HG03039 (cell line): ENCODE results near the gene CEP126.

Experiments used
- ATAC-seq: cut with Tn5 transposase; IDR thresholded peaks from one replicate; pipeline ENCODE4 v1.9.1; 2021; ENCODE audit warnings: mild to moderate bottlenecking, moderate library complexity; ENCODE audit not compliant: unreplicated experiment

CEP126 gene, protein sequence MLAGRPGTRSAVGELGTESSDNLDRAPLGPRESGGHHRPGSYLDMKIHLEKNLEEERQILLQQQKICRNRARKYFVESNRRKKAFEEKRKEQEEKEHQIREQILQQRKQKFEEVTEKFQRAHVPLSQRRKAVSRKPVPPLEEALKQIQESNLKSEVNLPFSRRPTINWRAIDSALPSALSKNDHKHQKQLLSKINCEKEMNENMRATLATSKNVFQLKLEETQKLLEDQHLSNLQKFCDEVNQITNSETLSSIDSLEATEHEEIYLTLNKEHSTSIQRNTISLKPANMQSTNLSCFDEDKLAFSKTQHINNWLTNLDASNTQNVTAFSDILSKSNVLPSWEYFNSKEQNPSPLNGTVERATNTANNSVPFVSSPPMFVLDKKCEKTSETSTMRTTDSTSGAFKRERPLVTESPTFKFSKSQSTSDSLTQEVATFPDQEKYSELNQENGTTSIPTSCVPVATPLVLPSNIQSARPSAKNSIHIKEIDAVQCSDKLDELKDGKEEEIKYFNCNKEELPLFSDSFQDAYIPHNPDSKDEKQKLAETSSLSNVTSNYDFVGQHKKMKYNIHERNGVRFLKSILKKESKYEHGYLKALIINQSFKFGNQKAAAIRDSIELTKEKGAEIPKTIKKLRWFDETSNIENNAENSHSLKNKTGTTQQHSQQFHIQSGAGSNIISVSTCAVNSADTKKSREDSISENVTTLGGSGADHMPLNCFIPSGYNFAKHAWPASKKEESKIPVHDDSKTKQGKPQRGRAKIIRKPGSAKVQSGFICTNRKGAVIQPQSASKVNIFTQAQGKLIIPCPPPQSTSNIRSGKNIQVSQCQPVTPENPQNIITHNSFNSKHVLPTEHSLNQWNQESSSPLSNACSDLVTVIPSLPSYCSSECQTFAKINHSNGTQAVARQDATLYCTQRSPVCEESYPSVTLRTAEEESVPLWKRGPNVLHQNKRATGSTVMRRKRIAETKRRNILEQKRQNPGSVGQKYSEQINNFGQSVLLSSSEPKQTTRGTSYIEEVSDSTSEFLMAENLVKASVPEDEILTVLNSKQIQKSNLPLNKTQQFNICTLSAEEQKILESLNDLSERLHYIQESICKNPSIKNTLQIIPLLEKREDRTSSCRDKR

DNA sequence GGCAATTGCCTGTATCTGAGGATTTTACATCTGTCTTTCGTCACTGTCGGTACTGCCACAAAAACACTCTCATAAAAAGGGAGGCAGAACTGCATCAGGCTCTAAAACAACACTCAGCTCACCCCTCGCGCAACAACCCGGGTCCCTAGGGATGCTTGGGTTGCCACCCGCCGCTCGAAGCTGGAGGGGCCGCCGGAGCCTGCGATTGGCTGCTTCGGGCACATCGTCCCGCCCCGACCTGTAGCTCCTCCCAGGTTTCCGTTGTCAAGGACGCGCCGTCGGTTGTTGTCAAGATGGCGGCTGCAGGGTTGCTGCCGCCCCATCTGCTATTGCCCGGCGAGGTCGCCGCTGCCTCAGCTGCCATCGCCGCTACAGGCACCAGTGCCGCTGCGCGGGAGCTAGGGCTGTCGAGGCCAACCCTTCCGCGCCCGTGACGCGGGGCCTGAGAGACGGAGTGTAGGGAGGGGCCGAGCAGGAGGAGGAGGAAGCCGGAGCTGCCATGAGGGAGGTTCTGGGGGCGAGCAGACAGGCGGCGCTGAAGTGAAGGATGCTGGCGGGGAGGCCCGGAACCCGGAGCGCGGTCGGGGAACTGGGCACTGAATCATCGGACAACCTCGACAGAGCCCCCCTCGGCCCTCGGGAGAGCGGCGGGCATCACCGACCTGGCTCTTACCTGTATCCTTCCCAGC lies at the start of gene CEP126:
Gene CEP126, plus strand, starts transcription at position 273 of the 689 bp plus-strand sequence. Its CDS starts 275 bp downstream, at position 548.
- ATAC-seq = peak; percentile 100

DNA sequence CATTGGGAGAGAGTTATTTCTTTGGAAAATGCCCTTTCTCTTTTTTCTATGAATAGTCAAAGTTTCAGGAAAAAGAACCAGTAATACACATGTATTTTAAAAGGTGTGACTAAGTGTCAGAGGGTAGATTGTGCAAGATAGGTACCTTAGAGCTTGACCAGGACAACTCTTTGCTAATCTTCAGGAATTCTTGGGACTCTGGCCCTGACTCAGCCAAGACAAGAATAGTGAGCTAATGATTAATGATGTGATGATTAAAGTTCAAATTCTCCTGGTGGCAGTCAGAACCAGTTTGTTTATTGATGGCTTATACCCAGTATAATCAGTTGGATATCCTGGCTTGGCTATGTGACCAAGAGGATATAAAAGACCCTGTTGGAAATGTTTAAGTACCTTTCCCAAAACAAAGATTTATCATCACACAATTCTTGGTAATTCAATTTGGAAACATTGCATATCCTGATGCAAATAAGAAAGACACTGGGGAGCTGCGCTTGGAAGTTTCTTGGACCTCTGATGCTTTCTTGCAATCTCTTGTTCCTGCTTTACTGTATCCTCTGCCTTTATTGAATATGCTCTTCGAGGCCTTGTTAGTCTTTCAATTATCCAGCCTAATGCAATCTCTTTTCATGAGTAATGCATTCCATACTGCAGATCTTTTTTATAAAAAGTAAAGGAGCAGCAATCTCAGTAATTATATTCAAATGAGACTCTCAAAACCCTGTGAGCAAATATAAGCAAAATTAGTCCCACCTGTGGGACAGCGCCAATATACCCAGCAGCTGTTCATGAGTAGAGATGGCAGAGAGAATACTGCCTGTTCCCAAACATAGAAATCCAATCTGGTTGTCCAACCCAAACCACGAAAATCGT lies 48.0 kb upstream of the CEP126 start:
- ATAC-seq = no peak

DNA sequence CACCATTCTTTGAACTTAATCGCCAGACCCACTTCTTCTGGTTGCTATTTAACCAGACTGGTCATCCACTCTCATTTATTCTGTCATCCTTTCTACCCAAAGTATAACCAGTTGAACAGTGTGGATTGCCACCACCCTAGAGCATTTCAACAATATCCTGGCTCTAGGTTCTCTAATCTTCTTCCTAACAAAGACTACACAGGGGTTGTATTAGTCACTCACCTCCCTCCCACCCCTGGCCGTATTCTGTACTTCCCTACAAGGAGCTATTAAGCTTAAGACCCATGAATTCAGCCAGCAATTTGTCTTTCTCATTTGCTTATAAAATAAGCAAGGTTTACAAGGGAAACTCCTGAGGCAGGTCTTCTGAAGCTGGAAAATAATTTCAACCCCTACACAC lies 46.9 kb upstream of the CEP126 start:
- ATAC-seq = no peak

DNA sequence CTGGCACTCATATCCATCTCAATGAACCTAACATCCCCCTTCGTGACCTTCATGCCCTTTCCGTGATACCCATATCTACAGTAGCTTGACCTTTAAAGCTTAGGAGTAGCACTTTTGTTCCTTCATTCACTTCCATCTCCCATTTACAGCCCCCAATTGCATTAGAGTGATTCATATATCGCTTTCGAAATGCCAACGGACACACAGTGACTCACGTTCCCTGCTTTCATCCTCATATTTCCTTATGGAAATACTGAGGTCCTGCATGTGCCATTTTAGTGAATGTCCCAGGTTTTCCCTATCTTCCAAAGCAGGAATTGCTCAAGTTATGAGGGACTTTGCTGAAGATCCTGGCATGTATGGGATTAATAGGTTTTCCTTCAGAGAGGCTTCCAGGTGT lies 44.3 kb upstream of the CEP126 start:
- no peak for ATAC-seq

DNA sequence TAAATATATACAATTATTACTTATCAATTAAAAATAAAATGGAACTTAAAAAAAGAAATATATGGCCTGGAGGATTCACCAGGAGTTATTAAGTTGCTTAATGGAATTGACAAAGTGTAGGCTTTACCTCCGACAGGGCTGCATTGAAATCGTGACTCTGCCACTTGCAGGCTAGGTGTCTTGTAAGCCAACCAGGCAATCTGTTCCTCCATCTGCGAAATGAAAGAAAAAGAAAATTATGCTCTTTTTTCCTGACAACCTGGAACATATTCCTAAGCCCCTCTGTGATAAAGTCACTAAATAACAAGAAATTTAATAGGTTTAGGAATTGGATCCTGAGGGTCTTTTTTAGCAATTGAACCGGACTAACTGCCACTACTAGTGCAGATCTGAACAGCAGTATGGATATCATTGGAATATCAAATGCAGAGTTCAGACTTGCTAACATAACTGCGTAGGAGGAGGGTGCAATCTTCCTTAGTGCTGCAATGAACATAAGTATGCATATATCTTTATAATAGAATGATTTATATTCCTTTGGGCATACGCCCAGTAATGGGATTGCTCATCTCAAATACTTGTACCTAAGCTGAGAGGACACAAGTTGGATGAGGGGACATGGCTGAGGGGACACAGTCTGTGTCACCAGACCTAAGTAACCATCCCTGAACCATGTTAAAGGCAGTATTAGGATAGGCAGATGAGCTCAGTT lies 42.5 kb upstream of the CEP126 start:
- ATAC-seq = no peak

DNA sequence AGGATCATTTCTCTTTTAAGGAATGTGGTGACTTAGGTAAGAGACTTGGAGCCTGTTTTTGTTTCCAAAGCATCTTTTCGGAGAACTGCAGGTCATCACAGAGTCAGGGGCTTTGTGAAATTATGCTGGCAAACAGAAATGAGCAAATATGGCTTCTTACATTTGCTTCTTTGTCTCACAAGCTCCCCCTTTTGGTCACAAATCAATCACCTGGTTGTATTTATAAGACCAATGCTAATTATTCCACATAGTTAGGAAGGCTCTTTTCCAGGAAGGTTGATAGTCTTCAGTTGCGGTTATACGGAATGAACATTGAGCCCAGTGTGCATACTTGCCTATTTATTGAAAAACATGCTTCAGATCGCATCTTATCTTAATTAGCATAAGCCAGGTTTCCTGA lies 34.6 kb upstream of the CEP126 start:
- no peak for ATAC-seq

DNA sequence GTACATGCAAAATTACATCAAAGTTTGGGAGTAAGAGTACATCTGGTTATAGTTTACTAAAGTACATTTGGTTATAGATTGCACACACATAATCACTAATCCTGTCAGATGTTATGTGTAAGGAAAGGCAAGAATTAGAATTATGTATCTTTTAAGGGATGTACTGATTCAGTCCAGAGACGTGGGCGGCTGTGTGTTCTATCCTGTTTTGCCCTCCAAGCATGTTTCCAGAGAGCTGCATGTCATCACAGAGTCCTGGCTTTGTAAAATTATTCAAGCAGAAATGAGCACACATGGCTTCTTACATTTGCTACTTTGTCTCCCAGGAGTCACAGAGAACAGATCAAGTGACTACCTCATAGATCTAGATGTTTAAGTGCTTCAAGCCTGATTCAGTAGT lies 33.2 kb upstream of the CEP126 start:
- ATAC-seq = no peak

DNA sequence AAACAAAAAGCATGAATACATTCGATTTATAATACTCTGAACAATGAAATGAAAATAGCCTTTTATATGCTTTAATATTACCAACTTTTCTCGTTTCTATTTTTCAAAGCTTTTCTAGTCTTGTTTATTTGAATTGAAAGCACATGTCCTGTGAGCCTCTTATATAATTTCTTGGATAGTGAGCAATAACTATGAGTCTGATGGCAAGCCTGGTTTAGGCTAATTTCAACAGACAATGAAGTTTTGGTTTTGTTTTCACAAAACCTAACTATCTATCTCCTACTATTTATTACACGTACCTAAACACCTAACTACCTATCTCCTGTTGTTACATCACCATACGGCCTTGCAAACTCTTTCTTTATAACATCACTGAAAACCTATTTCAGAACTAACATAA lies 29.2 kb upstream of the CEP126 start:
- ATAC-seq = no peak

DNA sequence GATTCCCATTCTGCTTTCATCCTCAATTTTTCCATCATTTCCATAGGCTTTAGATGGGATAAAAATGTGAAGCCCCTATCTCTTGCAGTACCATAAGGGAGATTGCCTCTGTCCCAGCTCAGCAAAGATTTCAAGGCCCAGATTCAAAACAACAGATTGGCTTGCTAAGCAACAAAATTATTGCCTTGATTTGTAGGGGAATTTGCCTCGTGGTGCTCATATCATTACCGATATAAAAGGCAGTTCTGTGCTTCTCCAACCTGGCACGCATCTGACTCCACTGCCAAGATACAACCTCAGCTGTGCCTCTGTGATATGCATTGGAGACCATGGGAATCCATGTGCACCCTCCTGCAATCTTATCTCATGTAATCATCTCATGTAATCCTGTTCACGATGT lies 25.0 kb upstream of the CEP126 start:
- ATAC-seq = no peak

DNA sequence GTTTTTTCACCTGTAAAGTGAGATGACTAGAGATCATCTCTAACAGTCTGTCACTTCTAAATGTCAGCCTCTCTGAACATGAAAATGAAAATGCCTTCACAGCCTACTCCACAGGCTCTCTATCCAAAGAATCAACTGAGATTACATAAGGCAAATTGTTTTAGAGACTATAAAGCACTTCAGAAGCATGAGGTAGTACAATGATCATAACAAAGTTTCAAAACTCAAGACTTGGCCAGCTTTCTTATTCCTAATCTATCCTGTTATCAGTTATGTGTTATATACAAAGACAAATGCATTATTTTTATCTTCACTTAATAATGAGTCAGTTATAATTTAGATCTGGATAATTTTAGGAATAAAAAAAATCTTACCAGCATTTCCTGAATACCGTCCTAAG lies 20.3 kb upstream of the CEP126 start:
- no peak for ATAC-seq

DNA sequence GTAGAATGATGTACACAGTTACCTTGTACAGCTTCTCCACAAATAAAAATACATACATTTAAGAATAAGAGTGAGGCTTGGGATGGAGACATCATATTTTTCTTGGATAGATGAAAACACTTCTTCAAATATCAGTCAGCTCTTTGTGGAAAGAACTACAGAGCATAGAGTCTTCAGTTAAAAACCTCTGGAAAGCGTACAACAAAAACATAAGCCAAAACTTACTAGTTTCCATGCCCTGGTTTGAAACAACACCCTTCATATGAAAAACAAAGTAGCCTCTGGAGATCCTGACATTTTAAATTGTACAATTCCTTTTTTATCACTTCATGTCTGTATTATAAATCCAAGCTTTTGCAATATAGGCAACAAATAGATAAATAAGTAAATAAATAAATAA lies 7.0 kb upstream of the CEP126 start:
- no peak for ATAC-seq

DNA sequence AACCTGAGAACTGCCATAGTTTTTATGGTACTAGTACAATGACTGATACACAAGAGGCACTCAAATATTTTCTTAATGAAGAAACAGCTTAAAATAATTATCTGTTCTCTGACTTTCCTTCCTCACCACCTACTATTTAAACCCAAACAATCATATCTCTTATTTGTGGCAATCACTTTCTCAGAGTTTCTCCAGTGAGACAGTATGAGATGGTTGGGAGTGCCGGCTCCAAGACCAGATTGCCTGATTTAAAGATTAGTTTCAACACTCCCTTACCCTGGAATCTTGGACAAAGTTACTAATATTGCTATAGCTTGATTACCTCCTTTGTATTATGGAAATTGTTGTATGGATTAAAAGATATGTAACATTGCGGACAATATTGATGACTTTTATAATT lies 5.7 kb upstream of the CEP126 start:
- no peak for ATAC-seq

DNA sequence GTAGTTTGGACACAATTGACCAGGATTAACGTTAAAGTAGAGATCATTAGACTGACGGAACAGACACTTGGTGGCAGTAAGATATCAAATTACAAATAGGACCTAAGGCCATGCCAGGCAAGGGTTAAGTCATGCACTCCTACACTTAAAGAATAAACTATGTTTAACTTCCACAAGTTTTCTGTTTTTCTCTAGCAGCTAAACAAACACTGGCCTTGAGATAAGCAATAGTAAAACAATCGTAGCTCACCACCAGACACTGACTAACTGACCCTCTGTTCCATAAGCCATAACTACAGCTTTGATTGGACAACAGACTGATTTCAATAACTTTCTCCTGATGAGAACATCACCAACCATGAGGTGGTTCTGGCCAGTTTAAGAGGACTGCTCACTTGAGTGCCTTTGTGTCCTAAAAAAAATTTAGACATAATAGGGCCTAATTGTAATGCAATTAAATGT lies 2.0 kb upstream of the CEP126 start:
- ATAC-seq = no peak

DNA sequence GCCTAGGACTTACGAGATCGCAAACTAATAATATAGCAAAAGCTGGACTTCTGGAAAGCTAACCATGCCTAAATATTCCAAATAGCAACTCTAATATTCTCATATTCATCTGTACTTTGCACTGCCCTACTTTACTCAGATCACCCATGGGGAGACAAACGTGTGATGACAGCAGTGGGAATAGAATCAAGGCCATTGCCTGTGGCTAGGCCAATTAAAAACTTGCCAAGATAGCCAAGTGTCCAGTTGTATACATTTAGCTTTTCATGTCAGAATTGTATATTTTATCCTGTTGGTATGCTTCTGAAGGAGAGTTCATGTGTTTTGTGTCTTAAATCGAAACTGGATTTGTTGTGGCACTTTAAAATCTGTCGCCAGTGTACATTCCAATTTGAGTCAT lies 1.2 kb upstream of the CEP126 start:
- ATAC-seq = no peak

DNA sequence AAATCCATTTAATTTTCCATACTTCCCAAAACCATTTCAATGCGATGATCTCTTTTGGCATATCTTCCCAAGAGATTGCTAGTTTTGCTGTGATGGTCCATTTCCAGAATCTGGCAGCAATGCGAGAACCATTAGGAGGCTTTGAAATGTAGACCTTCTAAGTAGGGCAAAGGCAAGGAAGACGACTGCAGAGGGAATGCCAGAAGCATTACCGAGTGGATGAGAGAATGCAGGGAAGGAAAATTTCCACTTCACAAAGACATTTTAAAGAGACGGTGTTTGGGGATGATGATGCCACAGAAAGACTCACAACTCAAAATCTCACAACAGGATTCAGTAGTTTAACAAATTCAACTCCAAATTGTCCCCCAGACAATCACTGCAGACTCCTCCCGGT lies 471 bp upstream of the CEP126 start:
- ATAC-seq = no peak

DNA sequence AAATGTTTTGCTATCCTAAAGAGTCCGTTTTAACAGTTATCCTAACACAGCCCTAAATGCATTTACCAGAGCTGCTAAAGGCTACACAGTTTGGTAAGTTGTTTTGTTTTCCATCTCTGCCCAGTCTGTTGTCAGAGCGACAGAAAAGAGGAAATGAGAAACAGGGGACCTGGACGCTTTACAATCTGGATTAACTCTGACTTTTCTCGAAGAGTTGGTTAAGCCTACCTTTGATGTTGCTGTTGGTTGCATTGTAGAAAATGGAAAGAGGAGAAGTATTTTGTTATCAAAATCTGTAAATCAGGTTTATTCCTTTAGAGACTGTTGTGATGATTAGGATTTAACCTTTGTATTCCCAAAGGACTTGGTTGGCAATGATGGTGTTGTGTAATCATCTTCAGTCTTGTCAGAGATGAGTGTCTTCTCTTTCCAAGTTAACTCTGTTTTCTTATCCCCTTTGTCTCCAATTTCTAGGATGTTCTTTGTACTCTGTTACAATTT lies 1.0 kb downstream of the CEP126 start:
- no peak for ATAC-seq

DNA sequence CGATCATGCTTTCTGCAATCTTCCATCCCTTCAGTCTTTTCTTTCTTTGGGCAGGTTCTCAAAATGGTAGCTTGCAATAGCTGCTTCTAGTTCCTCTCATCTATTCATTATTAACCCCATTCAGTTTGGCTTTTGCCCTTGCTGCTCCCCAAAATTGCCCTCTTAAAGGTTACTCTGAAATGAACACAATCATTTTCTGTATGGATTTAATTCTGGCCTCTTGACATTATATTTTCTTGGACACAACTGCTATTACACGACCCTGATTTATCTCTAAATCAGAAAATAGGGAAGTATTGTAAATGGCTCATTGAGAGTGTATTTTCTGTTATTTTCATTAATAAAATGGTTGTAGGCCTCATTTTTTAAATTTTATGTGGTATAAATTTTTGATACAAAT lies 1.6 kb downstream of the CEP126 start, which contains the start of gene ANGPTL5:
Gene ANGPTL5, minus strand, starts transcription at position 101 of the 400 bp plus-strand sequence. CDS start 8,613 bp downstream, outside the sequence.
- no peak for ATAC-seq

DNA sequence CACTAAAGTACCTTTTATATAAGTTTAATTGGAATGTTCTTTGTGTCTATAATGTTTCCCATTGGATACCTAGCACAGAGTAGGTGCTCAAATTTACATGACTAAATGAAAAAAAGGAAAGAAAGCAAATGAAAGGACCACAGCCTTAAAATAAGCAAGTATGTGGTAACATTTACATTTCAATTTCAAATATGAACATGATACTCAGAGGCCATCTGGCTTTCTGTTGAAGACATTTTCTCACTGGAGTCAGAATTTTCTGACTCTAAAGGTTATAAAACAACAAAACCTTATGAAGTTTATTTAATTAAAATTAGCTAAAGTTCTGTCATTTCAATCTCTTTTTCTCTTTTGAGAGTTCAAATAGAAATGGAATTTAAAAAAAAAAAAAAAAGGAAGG lies 2.4 kb downstream of the CEP126 start:
- no peak for ATAC-seq

DNA sequence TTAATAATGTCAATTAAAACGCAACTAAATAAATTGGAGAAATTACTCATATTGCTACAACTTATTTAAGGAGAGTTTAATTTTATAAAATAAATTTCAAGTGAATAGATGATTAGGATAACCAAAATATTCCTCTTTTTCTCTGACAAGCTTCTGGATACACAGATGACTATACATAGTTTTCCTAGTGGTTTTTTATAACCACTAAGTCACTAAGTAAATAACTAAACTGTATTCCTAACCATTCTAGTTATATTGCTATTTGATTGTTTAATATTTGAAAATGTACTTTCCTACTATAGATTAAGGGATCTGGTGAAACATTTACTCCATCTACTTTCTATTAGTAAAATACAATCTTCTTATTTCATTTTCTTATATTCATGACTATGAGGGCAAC lies 6.2 kb downstream of the CEP126 start:
- no peak for ATAC-seq
